Measurements from ENCODE around the gene FSCN2.

DNA sequence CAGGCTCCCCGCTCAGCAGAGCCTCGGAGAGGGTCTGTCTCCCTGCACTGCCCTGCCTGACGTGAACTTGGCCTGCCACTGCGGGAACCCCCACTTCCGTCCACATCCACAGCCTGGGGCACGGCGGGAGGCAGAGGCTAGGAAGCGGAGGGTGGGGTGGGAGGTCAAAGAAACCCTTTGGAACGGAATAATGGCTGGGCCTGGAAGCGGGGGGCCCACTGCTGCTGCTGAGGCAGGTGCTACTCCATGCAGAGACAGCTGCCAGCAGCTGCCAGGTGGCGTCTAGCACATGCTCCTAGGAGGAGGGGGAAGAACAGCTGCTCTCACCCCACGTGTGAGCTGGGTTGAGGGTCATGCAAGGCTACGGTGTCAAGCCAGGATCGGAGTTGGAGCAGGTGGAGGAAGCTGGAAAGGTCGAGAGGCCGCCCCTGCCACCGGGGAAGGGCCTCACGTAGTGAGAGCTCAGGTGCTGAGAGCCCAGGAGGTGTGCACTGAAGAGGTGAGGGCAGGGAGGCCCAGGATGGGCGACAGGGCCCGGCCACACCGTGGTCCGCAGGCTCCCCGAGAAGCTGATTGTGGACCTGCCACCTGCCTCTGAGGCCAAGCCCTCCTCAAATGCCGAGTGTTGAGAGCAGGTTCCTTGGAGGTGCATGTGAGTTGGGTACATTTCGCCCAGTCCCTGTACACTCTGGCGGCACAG lies 9.8 kb downstream of the FSCN2 start:
- TF ChIP-seq POLR2A (IDR thresholded peaks at IDR 0.05) = peak in 1 of 3 donors; percentile 20
- TF ChIP-seq, protein P1, sequence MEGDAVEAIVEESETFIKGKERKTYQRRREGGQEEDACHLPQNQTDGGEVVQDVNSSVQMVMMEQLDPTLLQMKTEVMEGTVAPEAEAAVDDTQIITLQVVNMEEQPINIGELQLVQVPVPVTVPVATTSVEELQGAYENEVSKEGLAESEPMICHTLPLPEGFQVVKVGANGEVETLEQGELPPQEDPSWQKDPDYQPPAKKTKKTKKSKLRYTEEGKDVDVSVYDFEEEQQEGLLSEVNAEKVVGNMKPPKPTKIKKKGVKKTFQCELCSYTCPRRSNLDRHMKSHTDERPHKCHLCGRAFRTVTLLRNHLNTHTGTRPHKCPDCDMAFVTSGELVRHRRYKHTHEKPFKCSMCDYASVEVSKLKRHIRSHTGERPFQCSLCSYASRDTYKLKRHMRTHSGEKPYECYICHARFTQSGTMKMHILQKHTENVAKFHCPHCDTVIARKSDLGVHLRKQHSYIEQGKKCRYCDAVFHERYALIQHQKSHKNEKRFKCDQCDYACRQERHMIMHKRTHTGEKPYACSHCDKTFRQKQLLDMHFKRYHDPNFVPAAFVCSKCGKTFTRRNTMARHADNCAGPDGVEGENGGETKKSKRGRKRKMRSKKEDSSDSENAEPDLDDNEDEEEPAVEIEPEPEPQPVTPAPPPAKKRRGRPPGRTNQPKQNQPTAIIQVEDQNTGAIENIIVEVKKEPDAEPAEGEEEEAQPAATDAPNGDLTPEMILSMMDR (IDR thresholded peaks at IDR 0.05) = peak in 1 of 7 experiments; percentile 4

Data from body of pancreas (tissue), 4 donors.